Ovary (tissue), 9 donors: ENCODE measurements around the gene LITAF. TPM values are rescaled to one million over a fixed set of nuclear protein-coding genes. Genes with fewer than 3 reads are reported as not detected.

Source experiments
- DNase-seq, 5 donors: peaks; one replicate each; pipeline ENCODE4 v3.0.0-alpha.2; 2019 to 2020
- H3K27ac ChIP-seq, 2 donors: fragments of 200-600 bp; one replicate each; pipeline versions ENCODE4 v1.5.1 to v1.8.0; 2019 to 2022
- H3K27me3 ChIP-seq: fragments of 200-600 bp; one replicate; pipeline ENCODE4 v1.8.0; 2022
- H3K36me3 ChIP-seq: fragments of 200-600 bp; sonication (generic); one replicate; pipeline ENCODE4 v1.5.1; 2019
- H3K4me1 ChIP-seq: one replicate; pipeline ENCODE4 v1.8.1; 2013; ENCODE audit warnings: mild to moderate bottlenecking, moderate library complexity; ENCODE audit not compliant: insufficient read depth
- H3K4me3 ChIP-seq: fragments of 200-600 bp; sonication (generic); one replicate; pipeline ENCODE4 v1.5.1; 2017
- H3K9me3 ChIP-seq, 2 donors: fragments of 200-600 bp in 1 of 2; sonication (generic) in 1 of 2; one replicate each; pipeline versions ENCODE4 v1.5.1 to v1.8.1; 2013 to 2019; ENCODE audit warnings: mild to moderate bottlenecking in 1 of 2, moderate library complexity in 1 of 2
- CTCF ChIP-seq, 3 donors: fragments of 450-650 bp in 2 of 3; fragments of 200-600 bp in 1 of 3; IDR thresholded peaks; one replicate each; pipeline versions ENCODE4 v1.5.1 to v1.8.0; 2016 to 2022; ENCODE audit warnings: antibody characterized with exemption in 3 of 3, mild to moderate bottlenecking in 1 of 3
- EP300 ChIP-seq: sonication (generic); formaldehyde crosslinking; IDR thresholded peaks from one replicate; pipeline ENCODE4 v1.6.1; 2017; ENCODE audit warnings: antibody characterized with exemption
- POLR2A ChIP-seq: fragments of 450-650 bp; IDR thresholded peaks from one replicate; pipeline ENCODE4 v1.6.1; 2017; ENCODE audit warnings: antibody characterized with exemption, mild to moderate bottlenecking, moderate library complexity
- WGBS, 3 donors: extraction: QIAGEN DNeasy Blood & Tissue Kit in 1 of 3; methylation state at CpG; one replicate each; pipeline versions ENCODE4 v1.1.5 to v1.1.7; 2013 to 2017; 5-methylcytosine and 5-hydroxymethylcytosine counted together
- intact Hi-C, 4 donors: fragments of 100-400 bp; cut with DNase I; formaldehyde crosslinking; loops; one replicate each; pipeline versions ENCODE4 v1.11.0 to v1.15.1; 2022 to 2023
- polyA plus RNA-seq, 2 donors: library from polyadenylated mRNA; stranded (reverse); fragments of 200-250 nt in 1 of 2; fragments of 350-450 nt in 1 of 2; fragmentation: Illumina TruSeq in 1 of 2; extraction: RNeasy Lipid Tissue Mini Kit (QIAGEN cat#74804) in 1 of 2; gene quantifications; one replicate each; pipeline ENCODE4 v1.2.3, GENCODE V29; 2013 to 2014
- total RNA-seq, 7 donors: library from RNA; depleted of rRNA in 2 of 7; stranded (reverse); fragments of >200 nt in 2 of 7; fragmentation: NEBNext Ultra II Directional in 3 of 7; extraction: Animal tissue kit (Norgen Biotek cat#: 25700) in 3 of 7; gene quantifications; one replicate each; pipeline versions ENCODE4 v1.1.0 to v1.2.4, GENCODE V29; 2016 to 2023
- donor health status: DM: no; HTN: no; CAD: no; lungs with moderate emphysema.
- donor health status: DM: no; HTN: no; CAD: no.
- donor health status: Bipolar disorder and iron deficiency.
- donor health status: DM: yes; HTN: yes; CAD: no.
- donor health status: DM: no; HTN: no; CAD: no.
- donor health status: DM: yes; HTN: yes; CAD: no.

Gene LITAF
- total and polyA plus RNA-seq, 9 donors = 39.7 to 169 (median 105) TPM

- TF ChIP-seq POLR2A (no peak), EP300 (no peak), CTCF (IDR thresholded peaks at IDR 0.05) (no peak)
- no peak overlapping the region for H3K4me3 ChIP-seq
- no peaks in the 10 kb centered on the region for H3K9me3 ChIP-seq
- WGBS, 3 donors = 94 to 98% (median 97%) methylated on average over 5 of the region's 5 CpGs
- no peaks in the 10 kb centered on the region for H3K27me3 ChIP-seq
- intact Hi-C loops = no loop called here
- H3K4me1 ChIP-seq = peaks cover 3% of the 10 kb centered on the region
- no peak overlapping the region for H3K27ac ChIP-seq
- no peaks in the 10 kb centered on the region for H3K36me3 ChIP-seq
- no peak for DNase-seq
Observed at GRCh38 chr16:11627292-11627663, 40.6 kb upstream of the LITAF start.

DNA sequence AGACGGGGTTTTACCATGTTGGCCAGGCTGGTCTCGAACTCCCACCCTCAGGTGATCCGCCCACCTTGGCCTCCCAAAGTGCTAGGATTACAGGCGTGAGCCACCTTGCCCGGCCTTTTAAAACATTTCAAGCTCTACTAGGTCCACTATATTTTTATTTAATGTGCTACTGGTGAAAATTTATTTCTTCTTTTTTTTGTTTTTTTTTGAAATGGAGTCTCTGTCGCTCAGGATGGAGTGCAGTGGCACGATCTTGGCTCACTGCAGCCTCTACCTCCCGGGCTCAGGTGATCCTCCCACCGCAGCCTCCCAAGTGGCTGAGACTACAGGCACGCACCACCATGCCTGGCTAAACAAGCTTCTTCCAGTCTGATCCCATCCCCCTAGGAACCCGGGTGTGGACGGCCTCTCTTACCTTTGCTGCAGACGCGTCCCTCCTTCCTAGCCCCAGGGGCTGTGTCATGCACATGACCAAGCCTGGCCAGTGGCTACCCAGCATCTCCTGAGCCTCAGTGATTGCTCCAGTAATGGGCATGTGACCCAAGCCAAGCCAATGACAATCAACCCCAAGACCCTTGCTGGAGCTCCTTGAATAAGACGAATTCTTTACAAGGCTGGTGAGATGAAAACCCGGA is 40.1 kb upstream of the LITAF start:
- no peaks in the 10 kb centered on the region for H3K9me3 ChIP-seq
- H3K27me3 ChIP-seq = no peaks in the 10 kb centered on the region
- TF ChIP-seq POLR2A (no peak), CTCF (IDR thresholded peaks at IDR 0.05) (no peak), EP300 (no peak)
- no peak for DNase-seq
- WGBS, 3 donors = 96 to 97% (median 97%) methylated on average over 16 of the region's 16 CpGs
- H3K4me1 ChIP-seq = peaks cover 3% of the 10 kb centered on the region
- H3K36me3 ChIP-seq = no peaks in the 10 kb centered on the region
- intact Hi-C loops = no loop called here
- H3K27ac ChIP-seq = no peak overlapping the region
- no peak overlapping the region for H3K4me3 ChIP-seq

DNA sequence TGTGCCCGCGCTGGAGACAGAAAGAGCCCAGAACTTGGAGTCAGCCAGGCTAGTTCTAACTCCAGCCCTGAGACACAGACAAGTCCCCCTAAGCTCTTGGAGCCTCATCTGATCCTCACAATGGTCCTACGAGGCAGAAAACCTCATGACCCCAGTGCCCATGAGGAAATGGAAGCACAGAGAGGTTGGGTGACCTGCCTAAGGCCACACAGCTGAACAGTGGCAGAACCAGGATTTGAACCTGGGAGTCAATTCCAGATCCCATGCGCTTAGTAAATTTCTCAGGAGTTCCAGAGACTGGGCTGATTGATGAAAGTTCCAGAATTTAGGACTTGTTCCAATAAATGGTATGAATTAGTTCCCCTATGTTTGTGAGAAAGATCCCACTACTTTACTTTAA is 39.0 kb upstream of the LITAF start:
- Histone ChIP-seq H3K27me3 (no peaks in the 10 kb centered on the region), H3K36me3 (no peaks in the 10 kb centered on the region), H3K4me3 (no peak overlapping the region), H3K27ac (no peak overlapping the region), H3K9me3 (no peaks in the 10 kb centered on the region), H3K4me1 (peaks cover 5% of the 10 kb centered on the region)
- DNase-seq = no peak
- intact Hi-C loops = no loop called here
- WGBS, 3 donors = 82 to 88% (median 82%) methylated on average over 4 of the region's 4 CpGs
- no peak for TF ChIP-seq EP300
- no peak for TF ChIP-seq CTCF (IDR thresholded peaks at IDR 0.05)
- TF ChIP-seq POLR2A = no peak

GRCh38 chr16:11624636-11625607 is 38.2 kb upstream of the LITAF start:
- no peaks in the 10 kb centered on the region for H3K27me3 ChIP-seq
- DNase-seq = no peak
- peaks cover 6% of the 10 kb centered on the region for H3K4me1 ChIP-seq
- H3K36me3 ChIP-seq = no peaks in the 10 kb centered on the region
- no peak for TF ChIP-seq EP300
- no peak for TF ChIP-seq POLR2A
- no peak for TF ChIP-seq CTCF (IDR thresholded peaks at IDR 0.05)
- no peak overlapping the region for H3K4me3 ChIP-seq
- intact Hi-C loops = no loop called here
- no peak overlapping the region for H3K27ac ChIP-seq
- no peaks in the 10 kb centered on the region for H3K9me3 ChIP-seq
- WGBS, 3 donors = 83 to 87% (median 86%) methylated on average over 16 of the region's 16 CpGs
